GM13976 (cell line): ENCODE results near the gene SP9.
"Not testable (repeated sequence)": the region's sequence is repeated elsewhere in the genome, so short reads cannot be mapped to it uniquely, and the experiment has no call there.

Experiments
- DNase-seq: peaks from one replicate; pipeline ENCODE4 v3.0.0; 2012; ENCODE audit warnings: low spot score
- CTCF ChIP-seq: IDR thresholded peaks from 2 replicates; pipeline ENCODE4 v1.5.1; 2012; ENCODE audit warnings: borderline replicate concordance, mild to moderate bottlenecking; ENCODE audit not compliant: insufficient read depth; ENCODE audit errors: extremely low read depth, missing control alignments, control extremely low read depth
- in situ Hi-C: fragments of 300-500 bp; cut with MboI; formaldehyde crosslinking; loops from one replicate; pipeline ENCODE4 v1.12.0; 2022; ENCODE audit warnings: low sequenced_read_pairs, mixed read lengths, inconsistent platforms; ENCODE audit not compliant: unreplicated experiment

The SP9 gene

GRCh38 chr2:174350018-174350417, 15.3 kb downstream of the SP9 start:
- DNase-seq: no peak
- in situ Hi-C loops: no loop called here
- no peak for TF ChIP-seq CTCF

GRCh38 chr2:174350593-174351181, 15.9 kb downstream of the SP9 start:
- DNase-seq: no peak
- in situ Hi-C loops: no loop called here
- no peak for TF ChIP-seq CTCF

DNA sequence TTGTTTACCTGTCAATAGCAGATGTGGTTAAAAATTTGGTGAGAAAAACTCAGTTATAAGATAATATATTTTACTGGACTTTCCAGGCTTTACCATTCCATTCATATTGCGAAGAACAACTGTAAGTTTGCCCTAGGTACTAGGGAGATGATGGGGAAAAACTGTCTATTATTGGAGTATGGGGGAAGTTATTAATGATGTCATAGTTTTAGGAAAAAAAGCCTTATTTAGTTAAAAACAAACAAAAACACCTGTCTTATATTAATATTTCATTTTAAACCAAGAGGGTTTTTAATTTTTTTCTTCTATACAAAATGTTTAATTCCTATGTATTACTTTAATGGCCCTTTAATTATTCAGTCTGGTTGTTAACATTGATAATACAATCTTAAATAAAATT, 18.2 kb downstream of the SP9 start:
- in situ Hi-C loops: no loop called here
- no peak for DNase-seq
- no peak for TF ChIP-seq CTCF

DNA sequence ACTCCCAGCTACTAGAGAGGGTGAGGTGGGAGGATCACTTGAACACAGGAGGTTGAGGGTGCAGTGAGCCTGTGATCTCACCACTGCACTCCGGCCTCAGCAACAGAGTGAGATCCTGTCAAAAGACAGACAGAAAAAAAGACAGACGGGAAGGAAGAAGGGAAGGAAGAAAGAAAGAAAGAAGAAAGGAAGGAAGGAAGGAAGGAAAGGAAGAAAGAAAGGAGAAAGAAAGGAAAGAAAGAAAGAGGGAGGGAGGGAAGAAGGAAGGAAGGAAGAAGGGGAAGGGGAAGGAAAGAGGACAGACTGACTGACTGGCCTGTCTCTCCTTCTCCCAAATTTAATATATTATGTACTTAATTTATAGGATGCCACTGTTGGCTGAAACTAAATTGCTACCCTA, 21.6 kb downstream of the SP9 start:
- no peak for DNase-seq
- in situ Hi-C loops: no loop called here
- TF ChIP-seq CTCF: no peak

- DNase-seq, in situ Hi-C loops: not testable (repeated sequence)
Observed at GRCh38 chr2:174359663-174360062, 24.9 kb downstream of the SP9 start.

DNA sequence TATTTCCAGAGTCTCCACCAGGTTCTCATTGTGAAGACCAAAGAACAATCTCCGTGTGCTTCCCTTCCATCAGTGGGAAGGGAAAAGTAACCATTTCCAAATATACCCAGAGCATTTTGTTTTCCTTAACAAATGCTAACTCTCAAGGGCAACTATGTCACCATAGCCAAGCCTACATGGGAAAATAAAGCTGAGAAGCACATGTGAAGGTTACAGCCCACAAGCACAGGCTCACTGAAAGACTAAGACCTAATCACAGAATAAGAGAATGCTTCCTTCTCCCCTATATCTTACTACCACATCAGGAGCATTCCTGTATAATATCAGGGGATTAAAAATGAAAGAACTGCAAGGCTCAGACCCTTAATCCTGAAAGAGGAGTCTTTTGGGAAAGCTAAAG, 28.2 kb downstream of the SP9 start:
- in situ Hi-C loops: no loop called here
- TF ChIP-seq CTCF: no peak
- DNase-seq: no peak

- DNase-seq, in situ Hi-C loops: not testable (repeated sequence)
Observed at GRCh38 chr2:174363492-174364225, 28.9 kb downstream of the SP9 start.
